ENCODE results near the gene LEFTY1.
A peak's percentile ranks its signal among the peaks of the same experiment; 100 is the strongest.

LEFTY1 gene

GRCh38 chr1:225926551-225927113 lies 37.7 kb upstream of the LEFTY1 start:
- Histone ChIP-seq H3K4me3 (ENCODE audit: low read depth in 1 of 2, low read length in 2 of 2) (no peak overlapping the region), H3K27ac (ENCODE audit: low read length) (no peak overlapping the region), H3K9me3 (ENCODE audit: control insufficient read depth in 1 of 2, low read length in 2 of 2) (no peaks in the 10 kb centered on the region), H3K36me3 (ENCODE audit: control insufficient read depth in 1 of 2, insufficient read depth in 2 of 2, low read length in 2 of 2) (peaks cover 0 to 5% of the 10 kb centered on the region in 2 donors), H3K4me1 (ENCODE audit: control insufficient read depth in 1 of 2, insufficient read depth in 2 of 2, low read length in 2 of 2) (peaks cover 4 to 16% of the 10 kb centered on the region in 2 donors), H3K27me3 (ENCODE audit: low read depth, low read length) (no peaks in the 10 kb centered on the region)

DNA sequence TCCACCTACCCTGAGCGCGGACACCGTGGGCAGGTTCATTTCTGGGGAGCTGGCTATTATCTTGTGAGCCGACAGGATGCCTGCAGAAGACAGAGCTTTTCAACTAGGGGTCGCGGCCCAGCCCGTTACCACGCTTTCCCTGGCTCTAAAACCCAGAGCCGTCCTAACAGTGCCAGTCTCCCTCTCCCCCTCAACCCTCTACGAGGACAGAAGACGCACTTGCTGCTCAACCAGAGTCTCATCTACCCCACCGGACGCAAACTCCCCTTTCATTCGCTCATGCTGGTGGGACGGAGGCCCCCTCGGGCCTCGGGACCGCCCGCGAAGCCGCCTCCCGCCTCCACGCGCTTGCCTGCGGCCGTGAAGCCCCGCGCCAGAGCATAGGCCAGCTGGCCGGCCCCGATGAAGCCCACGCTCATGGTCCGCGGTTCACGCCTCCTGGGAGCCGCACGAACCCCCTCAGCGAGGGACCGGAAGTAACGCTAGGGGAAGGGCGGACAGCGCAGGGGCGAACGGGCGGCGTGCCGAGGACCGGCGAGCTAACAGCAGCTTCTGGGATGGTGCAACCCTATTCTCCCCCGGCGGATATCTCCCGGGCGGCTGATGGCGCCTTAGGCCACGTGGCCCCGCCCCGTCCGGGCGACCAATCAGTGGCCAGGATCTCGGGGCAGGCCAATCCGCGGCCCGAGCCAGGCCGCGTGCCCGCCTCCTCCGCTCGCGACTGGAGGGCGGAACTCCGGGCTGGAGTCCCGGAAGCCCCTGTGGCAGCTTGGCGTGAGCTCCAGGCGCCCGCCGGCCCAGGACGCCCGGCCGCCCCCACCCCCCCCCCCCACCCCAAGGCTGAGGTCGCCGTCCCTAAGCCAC lies 35.0 kb upstream of the LEFTY1 start, which contains the start of gene PYCR2:
Gene PYCR2 (minus strand): TSS at position 559 of the 864 bp plus-strand sequence. CDS start 140 bp downstream, at position 419.
- Histone ChIP-seq H3K9me3 (ENCODE audit: control insufficient read depth in 1 of 2, low read length in 2 of 2) (no peaks in the 10 kb centered on the region), H3K27me3 (ENCODE audit: low read depth, low read length) (no peaks in the 10 kb centered on the region), H3K36me3 (ENCODE audit: control insufficient read depth in 1 of 2, insufficient read depth in 2 of 2, low read length in 2 of 2) (peaks cover 0 to 8% of the 10 kb centered on the region in 2 donors), H3K4me1 (ENCODE audit: control insufficient read depth in 1 of 2, insufficient read depth in 2 of 2, low read length in 2 of 2) (peaks cover 7 to 31% of the 10 kb centered on the region in 2 donors), H3K27ac (ENCODE audit: low read length) (peak within 1 kb of the TSS; percentile 90), H3K4me3 (ENCODE audit: low read depth in 1 of 2, low read length in 2 of 2) (peak within 1 kb of the TSS; percentile 88 to 89)

DNA sequence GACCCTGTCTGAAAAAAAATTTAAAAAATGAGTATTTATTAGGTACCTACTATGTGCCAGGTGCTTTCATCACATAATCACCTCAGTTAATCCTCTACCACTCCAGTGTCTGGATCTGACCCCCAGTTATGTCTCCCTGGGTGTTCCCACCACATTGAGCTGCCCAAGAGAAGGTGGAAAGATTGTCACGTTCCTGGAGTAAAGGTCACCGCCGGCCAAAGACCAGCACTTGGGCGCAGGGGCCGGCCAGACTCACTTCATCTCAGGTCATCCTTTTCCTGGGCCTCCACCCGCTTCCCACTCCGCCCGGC lies 34.4 kb upstream of the LEFTY1 start:
- Histone ChIP-seq H3K36me3 (ENCODE audit: control insufficient read depth in 1 of 2, insufficient read depth in 2 of 2, low read length in 2 of 2) (peaks cover 2 to 9% of the 10 kb centered on the region in 2 donors), H3K27me3 (ENCODE audit: low read depth, low read length) (no peaks in the 10 kb centered on the region), H3K4me1 (ENCODE audit: control insufficient read depth in 1 of 2, insufficient read depth in 2 of 2, low read length in 2 of 2) (peaks cover 7 to 31% of the 10 kb centered on the region in 2 donors), H3K9me3 (ENCODE audit: control insufficient read depth in 1 of 2, low read length in 2 of 2) (no peaks in the 10 kb centered on the region), H3K4me3 (ENCODE audit: low read depth in 1 of 2, low read length in 2 of 2) (peak overlapping the region; percentile 88 to 89), H3K27ac (ENCODE audit: low read length) (peak overlapping the region; percentile 90)

GRCh38 chr1:225921734-225922709 lies 33.1 kb upstream of the LEFTY1 start:
- Histone ChIP-seq H3K27me3 (ENCODE audit: low read depth, low read length) (no peaks in the 10 kb centered on the region), H3K4me3 (ENCODE audit: low read depth in 1 of 2, low read length in 2 of 2) (no peak overlapping the region), H3K27ac (ENCODE audit: low read length) (no peak overlapping the region), H3K9me3 (ENCODE audit: control insufficient read depth in 1 of 2, low read length in 2 of 2) (no peaks in the 10 kb centered on the region), H3K4me1 (ENCODE audit: control insufficient read depth in 1 of 2, insufficient read depth in 2 of 2, low read length in 2 of 2) (peaks cover 7 to 31% of the 10 kb centered on the region in 2 donors), H3K36me3 (ENCODE audit: control insufficient read depth in 1 of 2, insufficient read depth in 2 of 2, low read length in 2 of 2) (peaks cover 9 to 18% of the 10 kb centered on the region in 2 donors)

- Histone ChIP-seq H3K27me3 (ENCODE audit: low read depth, low read length) (no peaks in the 10 kb centered on the region), H3K36me3 (ENCODE audit: control insufficient read depth in 1 of 2, insufficient read depth in 2 of 2, low read length in 2 of 2) (peaks cover 13 to 23% of the 10 kb centered on the region in 2 donors), H3K4me1 (ENCODE audit: control insufficient read depth in 1 of 2, insufficient read depth in 2 of 2, low read length in 2 of 2) (peaks cover 7 to 31% of the 10 kb centered on the region in 2 donors), H3K9me3 (ENCODE audit: control insufficient read depth in 1 of 2, low read length in 2 of 2) (no peaks in the 10 kb centered on the region), H3K4me3 (ENCODE audit: low read depth in 1 of 2, low read length in 2 of 2) (no peak overlapping the region), H3K27ac (ENCODE audit: low read length) (no peak overlapping the region)
Observed at GRCh38 chr1:225919906-225920305, 31.0 kb upstream of the LEFTY1 start.

- no peak overlapping the region for H3K4me3 ChIP-seq (ENCODE audit: low read depth in 1 of 2, low read length in 2 of 2)
- no peaks in the 10 kb centered on the region for H3K9me3 ChIP-seq (ENCODE audit: control insufficient read depth in 1 of 2, low read length in 2 of 2)
- peaks cover 13 to 23% of the 10 kb centered on the region in 2 donors for H3K36me3 ChIP-seq (ENCODE audit: control insufficient read depth in 1 of 2, insufficient read depth in 2 of 2, low read length in 2 of 2)
- H3K27me3 ChIP-seq (ENCODE audit: low read depth, low read length) = no peaks in the 10 kb centered on the region
- H3K4me1 ChIP-seq (ENCODE audit: control insufficient read depth in 1 of 2, insufficient read depth in 2 of 2, low read length in 2 of 2) = peaks cover 7 to 27% of the 10 kb centered on the region in 2 donors
- no peak overlapping the region for H3K27ac ChIP-seq (ENCODE audit: low read length)
Observed at GRCh38 chr1:225918280-225918679, 29.3 kb upstream of the LEFTY1 start.

GRCh38 chr1:225917536-225917935 lies 28.6 kb upstream of the LEFTY1 start:
- no peaks in the 10 kb centered on the region for H3K27me3 ChIP-seq (ENCODE audit: low read depth, low read length)
- H3K9me3 ChIP-seq (ENCODE audit: control insufficient read depth in 1 of 2, low read length in 2 of 2) = no peaks in the 10 kb centered on the region
- peaks cover 6 to 20% of the 10 kb centered on the region in 2 donors for H3K4me1 ChIP-seq (ENCODE audit: control insufficient read depth in 1 of 2, insufficient read depth in 2 of 2, low read length in 2 of 2)
- no peak overlapping the region for H3K4me3 ChIP-seq (ENCODE audit: low read depth in 1 of 2, low read length in 2 of 2)
- no peak overlapping the region for H3K27ac ChIP-seq (ENCODE audit: low read length)
- peaks cover 13 to 23% of the 10 kb centered on the region in 2 donors for H3K36me3 ChIP-seq (ENCODE audit: control insufficient read depth in 1 of 2, insufficient read depth in 2 of 2, low read length in 2 of 2)

- Histone ChIP-seq H3K4me1 (ENCODE audit: control insufficient read depth in 1 of 2, insufficient read depth in 2 of 2, low read length in 2 of 2) (peaks cover 3 to 15% of the 10 kb centered on the region in 2 donors), H3K27me3 (ENCODE audit: low read depth, low read length) (no peaks in the 10 kb centered on the region), H3K27ac (ENCODE audit: low read length) (no peak overlapping the region), H3K36me3 (ENCODE audit: control insufficient read depth in 1 of 2, insufficient read depth in 2 of 2, low read length in 2 of 2) (peaks cover 13 to 23% of the 10 kb centered on the region in 2 donors), H3K4me3 (ENCODE audit: low read depth in 1 of 2, low read length in 2 of 2) (no peak overlapping the region), H3K9me3 (ENCODE audit: control insufficient read depth in 1 of 2, low read length in 2 of 2) (no peaks in the 10 kb centered on the region)
Observed at GRCh38 chr1:225917101-225917500, 28.2 kb upstream of the LEFTY1 start.

GRCh38 chr1:225915538-225915991 lies 26.6 kb upstream of the LEFTY1 start:
- Histone ChIP-seq H3K36me3 (ENCODE audit: control insufficient read depth in 1 of 2, insufficient read depth in 2 of 2, low read length in 2 of 2) (peaks cover 13 to 15% of the 10 kb centered on the region in 2 donors), H3K27ac (ENCODE audit: low read length) (no peak overlapping the region), H3K4me1 (ENCODE audit: control insufficient read depth in 1 of 2, insufficient read depth in 2 of 2, low read length in 2 of 2) (peaks cover 3 to 23% of the 10 kb centered on the region in 2 donors), H3K9me3 (ENCODE audit: control insufficient read depth in 1 of 2, low read length in 2 of 2) (no peaks in the 10 kb centered on the region), H3K4me3 (ENCODE audit: low read depth in 1 of 2, low read length in 2 of 2) (no peak overlapping the region), H3K27me3 (ENCODE audit: low read depth, low read length) (no peaks in the 10 kb centered on the region)

DNA sequence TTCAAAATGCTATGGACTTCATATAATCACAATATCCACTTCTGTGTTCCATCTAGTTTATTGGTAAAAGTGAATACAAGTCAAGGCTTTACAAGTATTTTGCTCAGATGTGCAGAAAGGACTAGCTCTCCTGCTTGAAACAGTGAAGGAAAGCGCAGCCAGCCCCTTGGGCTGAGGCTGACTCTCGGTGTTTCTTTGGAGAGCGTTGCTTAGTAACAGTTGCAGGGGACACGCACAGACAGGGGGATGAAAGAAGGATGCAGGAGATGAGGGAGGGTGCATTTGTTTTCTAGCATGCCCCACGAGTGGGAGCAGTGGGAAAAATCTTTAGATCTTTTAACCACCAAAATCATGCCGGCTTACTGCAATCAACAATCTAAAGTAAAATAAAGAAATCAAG lies 26.0 kb upstream of the LEFTY1 start:
- H3K36me3 ChIP-seq (ENCODE audit: control insufficient read depth in 1 of 2, insufficient read depth in 2 of 2, low read length in 2 of 2) = peaks cover 13 to 15% of the 10 kb centered on the region in 2 donors
- no peaks in the 10 kb centered on the region for H3K9me3 ChIP-seq (ENCODE audit: control insufficient read depth in 1 of 2, low read length in 2 of 2)
- H3K27me3 ChIP-seq (ENCODE audit: low read depth, low read length) = no peaks in the 10 kb centered on the region
- no peak overlapping the region for H3K27ac ChIP-seq (ENCODE audit: low read length)
- peaks cover under 1 to 17% of the 10 kb centered on the region in 2 donors for H3K4me1 ChIP-seq (ENCODE audit: control insufficient read depth in 1 of 2, insufficient read depth in 2 of 2, low read length in 2 of 2)
- no peak overlapping the region for H3K4me3 ChIP-seq (ENCODE audit: low read depth in 1 of 2, low read length in 2 of 2)
